ENCODE measurements around the gene LOXHD1.

Gene LOXHD1

DNA sequence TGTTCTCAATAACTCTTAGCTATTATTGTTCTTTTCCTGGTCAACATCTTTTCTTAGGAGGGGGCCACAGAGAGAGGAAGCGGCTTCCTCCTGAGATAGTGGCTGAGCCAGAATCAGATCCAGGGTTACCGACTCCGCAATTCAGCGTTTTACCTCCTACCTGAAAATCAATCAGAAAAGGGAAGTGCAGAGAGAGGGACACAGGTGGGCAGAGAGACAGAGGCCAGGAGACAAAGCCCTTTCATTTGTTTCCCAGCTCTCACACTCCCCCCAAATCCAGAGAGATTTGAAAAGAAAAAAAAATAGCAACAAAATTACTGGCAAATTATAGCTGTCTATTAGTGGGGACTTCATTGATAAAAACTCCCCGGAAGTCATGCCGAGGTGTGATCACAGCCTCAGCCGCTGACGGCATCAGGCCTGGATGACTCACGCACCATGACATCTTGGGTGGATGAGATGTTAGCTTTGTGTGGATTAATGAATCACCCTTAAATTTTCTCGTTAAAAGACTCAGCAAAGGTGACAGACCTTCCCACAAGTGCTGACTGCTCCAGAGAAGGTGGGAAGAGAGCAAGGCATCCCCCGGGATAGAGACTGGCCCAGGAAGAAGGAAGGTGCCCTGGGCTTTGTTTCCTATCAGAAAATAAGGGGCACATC is 120.7 kb downstream of the LOXHD1 start:
- Histone ChIP-seq H3K27me3 (replicated peaks; ENCODE audit: control insufficient read depth, insufficient read depth, low read length, poor library complexity, severe bottlenecking) (no peaks in the 10 kb centered on the region), H3K4me1 (ENCODE audit: control insufficient read depth, insufficient read depth, low read length, poor library complexity, severe bottlenecking) (no peaks in the 10 kb centered on the region), H3K36me3 (ENCODE audit: control insufficient read depth, insufficient read depth, low read length) (no peaks in the 10 kb centered on the region), H3K4me3 (ENCODE audit: insufficient read depth, low read depth, low read length, poor library complexity, severe bottlenecking) (no peak overlapping the region), H3K27ac (ENCODE audit: insufficient read depth, low read length, poor library complexity, severe bottlenecking) (no peak overlapping the region), H3K9me3 (ENCODE audit: control insufficient read depth, low read length) (no peaks in the 10 kb centered on the region)
- no peak for DNase-seq

DNA sequence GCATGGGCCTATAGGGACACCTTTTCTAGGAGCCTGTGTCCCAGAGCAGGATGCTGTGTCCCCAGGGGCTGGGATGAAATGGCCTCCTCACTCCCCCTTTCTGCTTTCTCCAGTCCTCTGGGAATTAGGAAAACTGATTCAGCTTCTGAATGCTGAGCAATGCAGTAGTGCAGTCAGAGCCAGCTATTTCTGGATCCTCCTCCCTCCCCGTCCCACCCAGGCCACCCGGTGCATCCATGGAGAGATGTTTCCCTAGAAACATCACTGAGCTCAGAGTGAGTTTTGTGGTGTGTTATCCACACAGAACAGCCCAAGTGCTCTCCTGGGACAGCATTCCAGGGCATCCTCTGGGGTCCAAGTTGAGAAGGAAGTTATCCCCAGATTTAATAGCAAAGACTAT is 125.5 kb downstream of the LOXHD1 start:
- Histone ChIP-seq H3K4me1 (ENCODE audit: control insufficient read depth, insufficient read depth, low read length, poor library complexity, severe bottlenecking) (no peaks in the 10 kb centered on the region), H3K27ac (ENCODE audit: insufficient read depth, low read length, poor library complexity, severe bottlenecking) (no peak overlapping the region), H3K36me3 (ENCODE audit: control insufficient read depth, insufficient read depth, low read length) (no peaks in the 10 kb centered on the region), H3K4me3 (ENCODE audit: insufficient read depth, low read depth, low read length, poor library complexity, severe bottlenecking) (no peak overlapping the region), H3K9me3 (ENCODE audit: control insufficient read depth, low read length) (no peaks in the 10 kb centered on the region), H3K27me3 (replicated peaks; ENCODE audit: control insufficient read depth, insufficient read depth, low read length, poor library complexity, severe bottlenecking) (no peaks in the 10 kb centered on the region)
- DNase-seq: no peak

DNA sequence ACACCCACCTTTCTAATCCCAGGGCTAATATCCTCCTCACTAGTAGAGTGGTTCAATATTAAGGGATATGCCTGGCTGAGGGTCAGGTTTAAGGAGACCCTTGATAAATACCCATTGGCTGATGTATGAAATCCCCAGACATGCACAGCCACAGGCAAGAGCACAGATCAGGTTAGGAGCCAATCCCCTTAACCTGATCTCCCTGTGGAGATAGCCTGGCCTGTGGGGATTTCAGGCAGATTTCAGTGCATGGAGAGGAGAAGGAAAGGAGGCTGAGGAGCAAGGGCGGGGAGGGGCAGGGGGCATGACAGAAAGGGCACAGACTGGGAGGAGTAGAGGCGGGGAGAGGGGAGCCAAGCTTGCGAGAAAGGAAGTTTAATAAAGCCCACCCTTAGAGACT is 129.0 kb downstream of the LOXHD1 start:
- Histone ChIP-seq H3K27me3 (replicated peaks; ENCODE audit: control insufficient read depth, insufficient read depth, low read length, poor library complexity, severe bottlenecking) (no peaks in the 10 kb centered on the region), H3K4me1 (ENCODE audit: control insufficient read depth, insufficient read depth, low read length, poor library complexity, severe bottlenecking) (no peaks in the 10 kb centered on the region), H3K36me3 (ENCODE audit: control insufficient read depth, insufficient read depth, low read length) (no peaks in the 10 kb centered on the region), H3K27ac (ENCODE audit: insufficient read depth, low read length, poor library complexity, severe bottlenecking) (no peak overlapping the region), H3K9me3 (ENCODE audit: control insufficient read depth, low read length) (no peaks in the 10 kb centered on the region), H3K4me3 (ENCODE audit: insufficient read depth, low read depth, low read length, poor library complexity, severe bottlenecking) (no peak overlapping the region)
- no peak for DNase-seq

DNA sequence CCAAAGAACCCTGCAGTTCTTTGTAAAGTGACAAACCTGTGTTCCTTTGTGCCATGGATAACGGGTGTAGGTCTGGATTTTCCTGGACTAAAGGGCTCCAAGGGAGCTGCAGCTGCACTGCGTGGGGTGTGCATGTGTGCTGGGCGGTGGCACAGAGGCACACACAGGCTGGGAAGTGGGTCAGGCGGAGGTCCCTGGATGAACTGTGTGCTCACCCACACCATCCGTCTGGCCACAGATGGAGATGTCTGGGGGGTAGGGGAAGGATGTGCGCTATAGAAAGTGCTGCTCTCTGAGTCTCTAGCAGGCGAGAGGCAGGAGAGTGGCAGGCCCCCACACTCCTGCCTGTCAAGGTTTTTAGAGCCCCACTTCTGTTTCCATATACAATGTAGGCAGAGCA is 137.2 kb downstream of the LOXHD1 start:
- Histone ChIP-seq H3K9me3 (ENCODE audit: control insufficient read depth, low read length) (no peaks in the 10 kb centered on the region), H3K4me1 (ENCODE audit: control insufficient read depth, insufficient read depth, low read length, poor library complexity, severe bottlenecking) (no peaks in the 10 kb centered on the region), H3K27me3 (replicated peaks; ENCODE audit: control insufficient read depth, insufficient read depth, low read length, poor library complexity, severe bottlenecking) (no peaks in the 10 kb centered on the region), H3K27ac (ENCODE audit: insufficient read depth, low read length, poor library complexity, severe bottlenecking) (no peak overlapping the region), H3K4me3 (ENCODE audit: insufficient read depth, low read depth, low read length, poor library complexity, severe bottlenecking) (no peak overlapping the region), H3K36me3 (ENCODE audit: control insufficient read depth, insufficient read depth, low read length) (no peaks in the 10 kb centered on the region)
- DNase-seq: no peak

DNA sequence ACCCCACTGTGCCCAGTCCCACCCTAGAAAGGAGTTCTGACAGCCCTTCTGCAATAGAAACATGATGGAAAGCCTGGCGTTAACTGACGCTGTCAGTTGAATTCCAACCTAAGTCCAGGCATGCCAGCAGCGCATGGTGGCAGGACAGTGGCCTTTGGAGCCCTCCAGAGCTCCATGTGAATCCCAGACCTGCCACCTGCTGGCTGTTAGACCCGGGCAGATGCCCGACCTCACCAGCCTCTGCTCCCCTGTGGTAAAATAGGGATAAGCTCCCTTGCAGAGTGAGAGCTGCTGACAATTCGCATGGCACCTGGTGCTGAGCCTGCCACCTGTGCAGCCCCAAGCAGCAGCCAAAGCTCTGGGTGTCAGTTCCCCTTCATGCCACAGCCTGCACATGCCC is 138.6 kb downstream of the LOXHD1 start:
- DNase-seq: no peak
- Histone ChIP-seq H3K4me1 (ENCODE audit: control insufficient read depth, insufficient read depth, low read length, poor library complexity, severe bottlenecking) (no peaks in the 10 kb centered on the region), H3K36me3 (ENCODE audit: control insufficient read depth, insufficient read depth, low read length) (no peaks in the 10 kb centered on the region)

DNA sequence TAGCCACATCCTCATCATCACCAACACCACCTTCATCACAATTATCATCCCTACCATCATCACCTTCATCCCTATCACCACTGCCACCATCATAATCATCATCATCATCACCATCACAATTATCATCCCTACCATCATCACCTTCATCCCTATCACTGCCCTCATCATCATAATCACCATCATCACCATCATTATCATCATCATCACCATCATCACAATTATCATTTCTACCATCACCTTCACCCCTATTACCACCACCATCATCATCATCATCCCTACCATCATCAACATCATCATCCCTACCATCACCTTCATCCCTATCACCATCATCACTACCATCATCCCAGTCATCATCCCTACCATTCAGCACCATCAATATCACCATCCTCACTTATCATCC is 140.5 kb downstream of the LOXHD1 start:
- Histone ChIP-seq H3K27me3 (replicated peaks; ENCODE audit: control insufficient read depth, insufficient read depth, low read length, poor library complexity, severe bottlenecking) (no peaks in the 10 kb centered on the region), H3K36me3 (ENCODE audit: control insufficient read depth, insufficient read depth, low read length) (no peaks in the 10 kb centered on the region), H3K27ac (ENCODE audit: insufficient read depth, low read length, poor library complexity, severe bottlenecking) (no peak overlapping the region), H3K4me1 (ENCODE audit: control insufficient read depth, insufficient read depth, low read length, poor library complexity, severe bottlenecking) (no peaks in the 10 kb centered on the region), H3K9me3 (ENCODE audit: control insufficient read depth, low read length) (no peaks in the 10 kb centered on the region), H3K4me3 (ENCODE audit: insufficient read depth, low read depth, low read length, poor library complexity, severe bottlenecking) (no peak overlapping the region)
- DNase-seq: no peak

More for the DNA sequence above, 138.6 kb downstream of the LOXHD1 start:
- H3K27me3 ChIP-seq (replicated peaks; ENCODE audit: control insufficient read depth, insufficient read depth, low read length, poor library complexity, severe bottlenecking): no peaks in the 10 kb centered on the region
- no peak overlapping the region for H3K27ac ChIP-seq (ENCODE audit: insufficient read depth, low read length, poor library complexity, severe bottlenecking)
- no peaks in the 10 kb centered on the region for H3K9me3 ChIP-seq (ENCODE audit: control insufficient read depth, low read length)
- no peak overlapping the region for H3K4me3 ChIP-seq (ENCODE audit: insufficient read depth, low read depth, low read length, poor library complexity, severe bottlenecking)

DNA sequence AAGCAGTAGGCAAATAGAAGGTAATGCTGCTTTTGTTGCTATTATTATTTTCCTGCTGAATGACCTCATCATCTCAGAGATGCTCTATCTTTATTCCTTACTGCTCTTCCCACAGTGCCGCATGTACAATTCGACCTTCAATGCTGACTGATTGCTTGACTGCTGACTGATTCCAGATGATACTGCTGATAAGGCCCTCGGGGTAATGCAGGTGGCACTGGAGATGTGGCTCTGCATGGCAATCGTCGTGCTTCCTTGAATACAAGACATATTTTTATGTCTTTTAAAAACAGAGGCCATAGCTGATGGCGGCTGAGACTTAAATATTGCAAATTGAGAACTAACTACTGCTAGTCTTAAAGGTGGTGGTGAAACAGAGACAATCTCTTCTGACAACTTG is 146.6 kb downstream of the LOXHD1 start:
- Histone ChIP-seq H3K9me3 (ENCODE audit: control insufficient read depth, low read length) (no peaks in the 10 kb centered on the region), H3K4me3 (ENCODE audit: insufficient read depth, low read depth, low read length, poor library complexity, severe bottlenecking) (no peak overlapping the region), H3K36me3 (ENCODE audit: control insufficient read depth, insufficient read depth, low read length) (no peaks in the 10 kb centered on the region), H3K27ac (ENCODE audit: insufficient read depth, low read length, poor library complexity, severe bottlenecking) (no peak overlapping the region), H3K4me1 (ENCODE audit: control insufficient read depth, insufficient read depth, low read length, poor library complexity, severe bottlenecking) (no peaks in the 10 kb centered on the region), H3K27me3 (replicated peaks; ENCODE audit: control insufficient read depth, insufficient read depth, low read length, poor library complexity, severe bottlenecking) (no peaks in the 10 kb centered on the region)
- DNase-seq: no peak

DNA sequence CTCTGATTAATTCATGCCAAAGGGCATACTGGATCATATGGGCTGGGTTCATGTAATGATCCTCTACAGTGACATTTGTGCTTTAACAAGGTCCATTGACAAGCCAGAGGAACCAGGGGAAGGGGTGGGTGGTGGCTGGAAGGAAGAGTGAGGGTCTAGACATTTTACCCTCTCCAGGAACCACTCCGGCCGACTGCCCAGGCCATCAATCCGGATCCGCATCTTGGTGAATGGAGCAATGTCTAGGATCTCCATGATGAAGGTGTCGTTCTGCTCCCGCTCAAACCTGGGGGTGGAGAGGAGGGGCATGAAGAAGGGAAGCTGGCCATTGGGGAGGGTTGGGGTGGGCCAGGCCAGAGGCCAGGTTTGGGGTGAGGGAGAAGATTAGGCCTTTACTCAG is 147.5 kb downstream of the LOXHD1 start:
- Histone ChIP-seq H3K9me3 (ENCODE audit: control insufficient read depth, low read length) (no peaks in the 10 kb centered on the region), H3K27ac (ENCODE audit: insufficient read depth, low read length, poor library complexity, severe bottlenecking) (no peak overlapping the region), H3K36me3 (ENCODE audit: control insufficient read depth, insufficient read depth, low read length) (no peaks in the 10 kb centered on the region), H3K4me1 (ENCODE audit: control insufficient read depth, insufficient read depth, low read length, poor library complexity, severe bottlenecking) (no peaks in the 10 kb centered on the region), H3K4me3 (ENCODE audit: insufficient read depth, low read depth, low read length, poor library complexity, severe bottlenecking) (no peak overlapping the region), H3K27me3 (replicated peaks; ENCODE audit: control insufficient read depth, insufficient read depth, low read length, poor library complexity, severe bottlenecking) (no peaks in the 10 kb centered on the region)
- DNase-seq: no peak

DNA sequence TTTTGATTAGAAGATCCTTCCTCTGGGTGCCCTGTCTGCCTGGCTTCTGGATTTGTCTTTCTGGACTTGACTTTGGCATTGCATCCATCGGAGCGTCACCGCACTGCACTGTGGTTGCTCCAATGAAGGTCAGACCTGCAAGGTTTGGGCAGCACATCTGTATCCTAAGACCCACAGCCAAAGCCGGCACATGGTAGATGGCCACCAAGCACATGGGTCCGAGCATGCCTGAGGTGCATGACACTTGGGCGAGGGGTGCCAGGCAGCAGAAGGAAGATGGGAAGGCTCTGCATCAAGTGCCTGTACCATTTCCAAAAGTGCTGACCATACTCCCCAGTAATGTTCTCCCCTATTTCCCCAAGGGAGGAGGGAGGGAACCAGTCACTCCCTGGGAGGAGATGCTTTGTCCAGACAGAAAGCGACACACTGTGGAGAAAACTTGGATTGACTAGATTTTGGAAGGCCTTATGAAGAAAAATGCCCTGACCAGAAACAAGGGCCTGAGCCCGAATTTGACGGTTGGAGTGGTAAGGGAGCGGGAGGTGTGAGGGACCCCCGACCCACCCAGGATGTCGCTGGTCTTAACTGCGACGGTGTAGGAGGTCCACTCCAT is 149.9 kb downstream of the LOXHD1 start:
- H3K27ac ChIP-seq (ENCODE audit: insufficient read depth, low read length, poor library complexity, severe bottlenecking): no peak overlapping the region
- H3K27me3 ChIP-seq (replicated peaks; ENCODE audit: control insufficient read depth, insufficient read depth, low read length, poor library complexity, severe bottlenecking): no peaks in the 10 kb centered on the region
- no peak overlapping the region for H3K4me3 ChIP-seq (ENCODE audit: insufficient read depth, low read depth, low read length, poor library complexity, severe bottlenecking)
- no peaks in the 10 kb centered on the region for H3K4me1 ChIP-seq (ENCODE audit: control insufficient read depth, insufficient read depth, low read length, poor library complexity, severe bottlenecking)
- no peak for DNase-seq
- no peaks in the 10 kb centered on the region for H3K9me3 ChIP-seq (ENCODE audit: control insufficient read depth, low read length)
- H3K36me3 ChIP-seq (ENCODE audit: control insufficient read depth, insufficient read depth, low read length): no peaks in the 10 kb centered on the region

DNA sequence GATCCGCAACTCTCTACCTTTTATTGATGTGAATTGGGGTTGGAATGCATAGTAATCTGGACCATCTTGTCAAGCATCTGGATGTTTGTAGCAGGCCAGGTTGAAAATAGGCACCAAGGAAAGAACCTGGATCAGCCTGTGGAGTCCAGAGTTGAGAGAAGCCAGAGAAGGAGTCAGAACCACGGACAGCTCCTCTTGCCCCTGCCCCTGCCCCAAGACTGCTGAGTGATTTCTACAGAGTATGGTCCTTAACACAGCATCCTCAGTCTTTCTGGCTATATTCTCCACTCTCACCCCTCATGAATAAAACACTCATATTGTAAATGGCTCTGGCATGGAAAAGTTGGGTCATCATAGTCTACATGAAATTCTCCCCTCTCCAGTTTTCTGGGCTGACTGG is 154.6 kb downstream of the LOXHD1 start:
- no peak overlapping the region for H3K4me3 ChIP-seq (ENCODE audit: insufficient read depth, low read depth, low read length, poor library complexity, severe bottlenecking)
- H3K9me3 ChIP-seq (ENCODE audit: control insufficient read depth, low read length): no peaks in the 10 kb centered on the region
- H3K27me3 ChIP-seq (replicated peaks; ENCODE audit: control insufficient read depth, insufficient read depth, low read length, poor library complexity, severe bottlenecking): no peaks in the 10 kb centered on the region
- H3K4me1 ChIP-seq (ENCODE audit: control insufficient read depth, insufficient read depth, low read length, poor library complexity, severe bottlenecking): no peaks in the 10 kb centered on the region
- DNase-seq: no peak
- H3K27ac ChIP-seq (ENCODE audit: insufficient read depth, low read length, poor library complexity, severe bottlenecking): no peak overlapping the region
- H3K36me3 ChIP-seq (ENCODE audit: control insufficient read depth, insufficient read depth, low read length): no peaks in the 10 kb centered on the region

All from effector memory CD4-positive, alpha-beta T cell (primary cell).